RCC 7860 (cell line): Measurements from ENCODE around the gene WDR54.
A peak's percentile ranks its signal among the peaks of the same experiment; 100 is the strongest.
"Not testable (repeated sequence)": the region's sequence is repeated elsewhere in the genome, so short reads cannot be mapped to it uniquely, and the experiment has no call there.

Source experiments
- DNase-seq: peaks from one replicate; pipeline ENCODE4 v3.0.0-alpha.2; 2015; ENCODE audit warnings: low spot score
- FAIRE-seq: peaks from 2 replicates; lab custom pipeline; 2012; peaks lifted over from hg19 to GRCh38; lab: Jason Lieb, UNC

WDR54 gene

DNA sequence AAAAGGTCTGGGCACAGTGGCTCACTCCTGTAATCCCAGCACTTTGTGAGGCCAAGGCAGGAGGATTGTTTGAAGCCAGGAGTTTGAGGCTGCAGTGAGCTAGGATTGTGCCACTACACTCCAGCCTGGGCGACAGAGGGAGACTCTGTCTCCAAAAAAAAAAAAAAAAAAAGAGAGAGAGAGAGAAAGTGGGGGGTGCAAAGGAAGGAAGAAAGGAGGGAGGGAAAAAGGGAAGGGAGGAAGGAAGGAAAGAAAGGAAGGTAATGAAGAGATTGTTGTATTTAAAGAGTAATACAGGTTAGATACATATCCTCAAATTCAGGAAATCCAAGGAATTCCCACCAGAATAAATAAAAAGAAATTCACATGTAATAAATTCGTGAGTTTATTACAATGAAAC, 19.6 kb upstream of the WDR54 start:
- no peak for DNase-seq
- no peak for FAIRE-seq

DNA sequence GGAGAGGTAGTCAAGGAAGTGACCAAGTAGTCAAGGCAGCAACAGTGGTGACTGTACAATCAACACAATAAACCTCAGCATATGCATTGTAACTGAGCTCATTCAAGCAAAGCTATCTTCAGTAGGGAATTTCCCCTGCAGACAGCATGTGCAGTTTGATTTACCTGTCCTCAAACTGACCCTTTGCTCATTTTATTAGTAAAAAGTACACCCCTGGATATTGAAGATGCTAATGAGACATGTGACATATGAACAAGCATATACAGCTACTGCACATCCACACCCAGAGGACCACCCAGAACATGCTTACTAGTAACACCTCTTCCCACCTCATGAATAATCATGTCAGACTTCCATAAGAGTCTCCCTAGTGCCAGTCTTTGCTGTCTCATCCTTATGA, 15.5 kb upstream of the WDR54 start:
- FAIRE-seq (peak; percentile 87), DNase-seq (peak; percentile 94)

DNA sequence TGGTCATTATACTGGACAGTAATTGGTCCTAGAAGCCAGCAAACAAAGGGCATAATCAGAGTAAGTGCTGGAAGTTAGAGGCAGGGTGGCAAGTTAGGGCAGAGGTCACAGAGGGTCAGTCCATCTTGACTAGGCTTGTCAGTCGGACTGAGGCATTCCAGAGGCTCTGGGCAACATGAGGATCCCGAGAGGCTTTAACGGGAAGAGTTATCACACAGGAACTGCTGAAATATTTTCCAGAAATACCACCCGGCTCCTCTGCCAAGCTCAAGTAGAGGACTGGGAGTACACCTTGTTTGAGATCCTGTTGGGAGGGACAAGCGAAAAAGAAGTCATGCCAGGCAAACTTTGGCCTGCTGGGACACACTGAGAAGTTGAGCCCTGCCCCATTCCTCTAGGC, 13.8 kb upstream of the WDR54 start:
- DNase-seq (no peak), FAIRE-seq (no peak)

DNA sequence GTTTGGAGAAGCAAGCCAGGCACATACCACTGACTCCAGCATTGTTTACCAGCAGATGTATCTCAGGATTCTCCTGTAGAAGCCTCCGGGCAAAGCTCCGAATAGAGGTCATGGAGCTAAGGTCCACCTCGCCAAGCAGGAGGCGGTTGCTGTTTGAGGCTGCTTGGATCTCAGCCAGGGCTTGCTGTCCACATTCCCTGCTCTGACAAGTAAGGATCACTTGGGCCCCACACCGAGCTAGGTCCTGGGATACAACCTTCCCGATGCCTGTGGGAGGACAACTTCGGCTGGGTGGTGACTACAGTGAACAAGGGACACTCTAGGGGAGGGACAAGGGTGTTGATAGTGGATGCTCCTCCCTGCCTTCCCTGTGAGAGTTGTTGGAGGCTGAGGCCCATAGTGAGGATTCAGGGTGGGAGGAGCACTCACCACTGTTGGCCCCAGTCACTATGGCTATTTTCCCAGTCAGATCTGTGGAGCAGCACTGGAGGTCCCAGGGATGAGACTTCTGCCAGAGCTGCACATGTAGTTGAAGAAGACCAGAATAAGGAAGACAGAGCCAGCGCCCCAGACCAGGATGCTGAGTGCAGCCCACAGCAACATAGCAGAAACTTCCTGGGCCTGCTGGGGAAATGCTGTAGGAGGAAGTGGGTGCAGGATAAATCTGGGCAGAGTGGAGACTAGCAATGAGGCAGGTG, 8.4 kb upstream of the WDR54 start:
- no peak for DNase-seq
- no peak for FAIRE-seq

DNA sequence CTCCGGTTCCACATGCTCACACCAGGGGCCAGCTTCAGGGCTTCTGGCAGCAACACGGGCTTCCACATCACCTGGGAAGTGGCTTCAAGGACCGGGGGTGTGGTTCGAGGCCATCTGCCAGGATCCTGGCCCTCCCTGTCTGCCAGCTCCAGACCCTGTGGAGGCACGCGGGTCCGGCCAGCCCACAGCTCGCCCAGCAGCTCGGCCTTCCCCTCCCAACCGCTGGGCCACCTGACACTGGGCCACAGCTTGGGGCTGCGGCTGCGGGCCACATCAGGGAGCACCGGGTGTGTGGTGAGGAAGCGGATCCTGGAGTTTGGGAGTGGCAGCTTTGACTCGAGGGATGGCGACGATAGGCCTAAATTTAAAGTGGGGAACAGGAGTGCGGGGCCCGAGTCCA, 7.1 kb upstream of the WDR54 start:
- no peak for DNase-seq
- FAIRE-seq: no peak

DNA sequence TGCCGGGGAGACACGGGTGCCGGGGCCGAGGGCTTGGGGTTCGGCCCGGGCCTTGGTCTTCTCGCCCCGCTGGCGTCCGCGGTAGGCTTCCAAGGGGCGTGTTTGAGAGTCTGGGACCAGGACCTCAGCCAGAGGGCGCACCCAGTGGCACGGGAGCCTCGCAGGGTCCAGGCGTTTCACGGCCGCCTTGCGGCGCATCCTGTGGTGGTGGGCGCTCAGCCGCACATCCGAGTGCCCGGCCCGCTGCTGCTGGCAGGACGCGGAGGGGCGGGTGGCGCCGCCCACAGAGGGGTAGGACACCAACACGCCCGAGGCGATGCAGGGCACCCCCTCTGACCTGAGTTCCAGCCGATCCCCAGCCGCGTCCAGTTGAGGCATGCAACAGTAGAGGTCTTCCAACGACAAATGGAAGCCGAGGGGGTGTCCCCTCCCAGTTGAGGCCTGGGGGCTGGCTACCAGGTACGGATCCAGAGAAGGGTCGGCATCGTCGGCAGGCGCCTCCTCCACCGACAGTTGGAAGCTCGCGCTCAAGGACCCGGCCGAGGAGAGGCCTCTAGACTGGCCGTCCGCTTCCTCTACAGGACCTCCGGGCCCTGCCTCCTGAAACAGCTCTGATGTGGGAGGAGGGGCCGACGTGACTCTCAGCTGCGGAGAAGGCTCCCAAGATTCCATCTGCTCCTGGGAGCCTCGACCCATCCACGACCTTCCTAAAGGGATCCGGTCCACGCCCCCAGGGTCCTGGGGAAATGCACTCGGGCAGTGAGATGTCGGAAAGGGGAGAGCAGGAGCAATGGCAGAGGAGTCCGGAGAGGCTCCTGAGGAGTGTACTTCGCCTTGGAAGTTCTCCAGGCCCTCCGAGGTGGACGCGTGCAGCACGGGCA, 6.4 kb upstream of the WDR54 start:
- FAIRE-seq (no peak), DNase-seq (no peak)

DNA sequence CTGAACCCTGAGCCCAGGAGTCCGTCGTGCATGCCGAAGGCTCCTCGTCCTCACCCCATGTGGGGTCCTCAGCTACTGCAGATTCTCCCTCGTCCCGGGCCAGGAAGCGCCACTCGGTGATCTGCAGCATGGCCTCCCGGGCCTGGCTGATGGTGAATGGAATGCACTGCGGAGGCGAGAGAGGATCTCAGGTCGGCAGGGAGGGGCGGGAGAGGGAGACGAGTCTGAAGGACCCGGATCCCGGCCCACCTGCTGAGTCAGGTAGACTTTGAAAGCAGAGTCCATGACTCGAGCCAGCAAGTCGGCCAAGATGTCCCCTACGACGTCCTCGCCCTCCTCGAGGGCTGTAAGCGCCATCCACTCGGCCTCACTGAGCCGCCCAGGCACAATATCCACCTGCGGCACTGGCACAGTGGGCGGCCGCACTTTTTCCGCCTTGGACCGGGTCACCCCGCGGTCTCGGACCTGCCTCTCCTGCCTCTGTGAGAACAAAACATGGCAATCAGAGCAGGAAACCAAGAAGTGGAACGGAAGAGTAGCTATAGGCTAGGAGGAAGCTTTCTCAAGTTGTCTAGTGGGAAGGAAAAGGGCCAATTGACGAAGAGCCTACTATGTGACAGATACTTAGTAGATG, 5.7 kb upstream of the WDR54 start:
- DNase-seq (no peak), FAIRE-seq (no peak)

DNA sequence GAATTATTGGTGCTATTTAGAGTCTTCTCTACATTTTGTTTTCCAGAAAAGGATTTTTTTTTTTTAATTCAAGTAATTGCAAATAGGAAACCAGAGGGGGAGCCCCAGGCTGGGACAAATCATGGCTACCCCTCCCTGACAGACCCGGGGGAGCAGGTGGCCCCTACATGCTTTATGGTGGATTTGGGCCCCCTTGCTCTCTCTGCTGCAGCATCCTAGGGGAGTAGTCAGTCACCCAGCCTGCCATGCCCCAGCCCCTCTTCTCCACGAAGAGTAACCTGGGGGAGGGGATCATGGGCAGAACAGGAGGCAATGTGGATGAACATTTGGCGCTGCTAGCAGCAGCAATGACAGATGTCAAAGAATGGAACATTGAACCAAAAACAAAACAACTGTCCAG, 4.8 kb upstream of the WDR54 start:
- FAIRE-seq: no peak
- no peak for DNase-seq

DNA sequence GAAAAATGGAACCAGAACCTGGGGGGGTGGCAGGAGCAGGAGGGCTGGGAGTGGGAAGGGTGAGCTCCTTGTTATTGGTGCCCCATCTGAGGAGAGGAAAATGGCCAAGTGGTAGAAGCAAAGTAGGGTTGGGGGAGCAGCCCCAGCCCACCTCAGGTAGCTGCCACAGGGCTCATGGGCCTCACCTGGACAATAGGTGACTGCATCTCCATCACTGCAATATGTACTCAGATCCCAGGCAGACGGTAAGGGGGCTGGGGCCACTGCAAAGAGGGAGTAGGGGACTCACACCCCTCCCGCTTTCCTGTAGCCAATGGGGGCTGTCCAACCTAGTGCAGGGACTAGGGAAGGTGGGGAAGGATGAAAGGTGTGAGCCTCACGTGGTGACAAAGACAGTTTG, 4.3 kb upstream of the WDR54 start:
- no peak for DNase-seq
- no peak for FAIRE-seq

DNA sequence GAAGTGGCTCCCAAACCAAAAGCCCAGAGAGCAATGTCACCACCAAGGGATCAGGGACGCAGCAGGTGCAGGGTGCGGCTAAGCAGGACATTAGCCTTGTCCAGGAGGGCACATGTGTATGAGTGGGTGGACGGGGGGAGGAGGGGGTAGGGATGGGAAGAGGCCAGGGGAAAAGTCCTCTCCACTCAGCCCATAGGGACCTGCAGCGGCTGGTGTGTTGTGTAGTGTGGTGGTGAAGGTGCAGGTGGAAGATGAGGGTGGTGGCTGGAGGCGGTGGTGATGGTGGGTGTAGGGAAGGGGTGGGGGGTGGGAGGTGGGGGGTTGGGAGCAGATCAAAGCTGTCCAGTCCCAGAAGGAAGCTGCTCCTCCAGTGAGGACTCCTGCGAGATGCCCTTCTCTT, 3.8 kb upstream of the WDR54 start:
- no peak for FAIRE-seq
- DNase-seq: no peak

DNA sequence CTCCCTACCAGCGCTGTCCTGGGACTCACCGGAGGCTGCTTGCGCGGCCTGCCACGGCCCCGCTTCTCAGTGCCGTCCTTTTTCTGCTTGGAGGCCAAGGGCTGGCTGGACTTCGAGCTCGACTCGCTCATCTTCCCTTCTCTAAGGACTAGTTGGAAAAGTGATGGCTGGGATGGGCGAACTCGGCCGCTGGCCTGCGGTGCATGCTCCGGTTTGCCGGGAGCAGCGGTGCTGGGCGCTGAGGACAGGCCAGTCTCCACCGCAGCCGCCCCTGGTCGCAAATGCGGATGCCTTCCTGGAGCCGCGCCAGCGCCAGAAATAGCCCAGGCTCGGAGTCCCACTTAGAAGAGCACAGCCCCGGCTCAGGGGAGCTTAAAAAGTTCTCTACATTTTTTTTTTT, 3.2 kb upstream of the WDR54 start:
- FAIRE-seq (no peak), DNase-seq (no peak)

DNA sequence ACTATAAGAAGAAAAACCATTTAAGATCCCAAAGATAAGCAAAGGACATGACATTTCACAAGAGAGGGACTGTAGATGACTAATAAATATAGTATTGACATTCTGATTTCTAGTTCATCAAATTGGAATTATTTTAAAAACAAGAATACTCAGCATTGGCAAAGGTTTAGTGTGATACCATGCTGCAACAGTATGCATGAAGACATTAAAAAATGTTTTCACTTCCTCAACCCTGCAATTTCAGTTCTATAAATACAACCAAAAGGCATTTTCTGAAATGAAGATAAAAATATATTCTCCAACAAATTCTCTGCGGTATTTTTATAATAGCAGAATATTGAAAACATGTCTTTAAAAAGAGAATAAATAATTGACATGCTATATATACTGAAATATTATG, 2.2 kb upstream of the WDR54 start:
- no peak for DNase-seq
- no peak for FAIRE-seq

DNA sequence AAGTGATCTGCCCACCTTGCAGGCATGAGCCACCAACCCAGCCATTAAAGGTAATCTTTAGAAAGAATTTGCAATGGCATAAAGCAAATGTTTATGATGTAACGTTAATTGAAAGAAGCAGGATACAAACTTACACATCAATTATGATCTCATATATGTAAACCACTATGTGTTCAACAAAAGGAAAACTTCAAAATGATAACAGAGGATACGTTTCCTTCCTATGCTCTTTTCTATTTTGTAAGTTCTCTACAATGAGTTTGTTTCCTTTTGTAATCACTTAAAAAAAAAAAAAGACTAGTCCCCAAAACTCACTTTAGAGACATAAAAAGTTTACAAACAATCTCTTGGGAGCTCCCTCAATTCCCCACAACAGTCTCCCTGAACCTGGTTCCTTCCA, 1.5 kb upstream of the WDR54 start:
- FAIRE-seq (no peak), DNase-seq (no peak)

DNA sequence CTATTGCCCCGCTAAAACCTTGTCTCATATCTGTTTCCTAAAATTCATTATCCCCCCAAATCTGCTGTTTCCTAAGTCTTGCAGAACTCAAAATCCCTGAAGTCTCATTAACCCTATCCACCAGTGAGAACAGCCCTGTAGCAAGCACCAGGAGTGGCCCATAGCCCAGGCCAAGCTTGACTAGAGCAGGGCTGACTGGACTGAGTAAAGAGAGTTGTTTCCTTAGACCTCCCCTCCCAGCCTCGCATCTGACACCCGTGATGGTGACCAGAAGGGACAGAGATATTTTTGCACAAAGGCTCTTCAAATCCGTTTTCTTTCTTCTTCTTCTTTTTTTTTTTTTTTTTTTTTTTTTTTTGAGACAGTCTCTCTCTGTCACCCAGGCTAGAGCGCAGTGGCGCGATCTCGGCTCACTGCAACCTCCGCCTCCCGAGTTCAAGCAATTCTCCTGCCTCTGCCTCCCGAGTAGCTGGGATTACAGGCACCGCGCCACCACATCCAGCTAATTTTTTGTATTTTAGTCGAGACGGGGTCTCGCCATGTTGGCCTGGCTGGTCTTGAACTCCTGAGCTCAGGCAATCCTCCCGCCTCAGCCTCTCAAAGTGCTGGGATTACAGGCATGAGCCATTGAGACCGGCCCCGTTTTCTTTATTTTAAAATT, 957 bp upstream of the WDR54 start:
- not testable (repeated sequence) for FAIRE-seq, DNase-seq

DNA sequence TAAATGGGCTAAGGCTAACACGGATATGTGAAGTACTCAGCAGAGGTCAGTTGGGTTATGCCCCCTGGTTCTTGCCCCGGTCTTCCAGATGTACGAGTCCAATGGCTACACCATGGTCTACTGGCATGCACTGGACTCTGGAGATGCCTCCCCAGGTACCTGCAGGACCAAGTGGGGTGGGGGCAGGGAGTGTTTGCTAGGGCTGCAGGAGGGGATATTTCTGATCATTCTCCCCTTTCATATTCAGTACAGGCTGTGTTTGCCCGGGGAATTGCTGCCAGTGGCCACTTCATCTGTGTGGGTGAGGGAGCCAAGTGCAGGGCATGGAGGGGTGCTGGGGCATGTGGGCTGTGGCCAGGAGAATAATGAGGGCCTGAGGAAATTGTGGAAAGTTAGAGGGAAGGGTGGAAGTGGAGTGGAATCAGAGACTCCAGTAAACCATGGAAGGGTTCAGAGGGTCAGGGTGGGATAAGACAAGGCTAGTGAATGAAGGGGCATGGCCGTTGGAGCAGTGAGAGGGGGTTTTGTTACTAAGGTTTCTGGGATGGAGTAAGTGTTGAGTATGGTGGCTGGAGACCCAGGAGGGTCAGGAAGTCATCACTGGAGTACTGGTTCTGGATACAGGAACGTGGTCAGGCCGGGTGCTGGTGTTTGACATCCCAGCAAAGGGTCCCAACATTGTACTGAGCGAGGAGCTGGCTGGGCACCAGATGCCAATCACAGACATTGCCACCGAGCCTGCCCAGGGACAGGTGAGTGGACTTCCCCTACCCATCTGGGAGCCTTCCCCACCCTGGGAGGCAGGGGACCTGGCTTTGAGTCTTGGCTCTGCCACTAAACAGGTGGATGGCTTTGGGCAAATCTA, 1.9 kb downstream of the WDR54 start:
- FAIRE-seq (no peak), DNase-seq (no peak)

DNA sequence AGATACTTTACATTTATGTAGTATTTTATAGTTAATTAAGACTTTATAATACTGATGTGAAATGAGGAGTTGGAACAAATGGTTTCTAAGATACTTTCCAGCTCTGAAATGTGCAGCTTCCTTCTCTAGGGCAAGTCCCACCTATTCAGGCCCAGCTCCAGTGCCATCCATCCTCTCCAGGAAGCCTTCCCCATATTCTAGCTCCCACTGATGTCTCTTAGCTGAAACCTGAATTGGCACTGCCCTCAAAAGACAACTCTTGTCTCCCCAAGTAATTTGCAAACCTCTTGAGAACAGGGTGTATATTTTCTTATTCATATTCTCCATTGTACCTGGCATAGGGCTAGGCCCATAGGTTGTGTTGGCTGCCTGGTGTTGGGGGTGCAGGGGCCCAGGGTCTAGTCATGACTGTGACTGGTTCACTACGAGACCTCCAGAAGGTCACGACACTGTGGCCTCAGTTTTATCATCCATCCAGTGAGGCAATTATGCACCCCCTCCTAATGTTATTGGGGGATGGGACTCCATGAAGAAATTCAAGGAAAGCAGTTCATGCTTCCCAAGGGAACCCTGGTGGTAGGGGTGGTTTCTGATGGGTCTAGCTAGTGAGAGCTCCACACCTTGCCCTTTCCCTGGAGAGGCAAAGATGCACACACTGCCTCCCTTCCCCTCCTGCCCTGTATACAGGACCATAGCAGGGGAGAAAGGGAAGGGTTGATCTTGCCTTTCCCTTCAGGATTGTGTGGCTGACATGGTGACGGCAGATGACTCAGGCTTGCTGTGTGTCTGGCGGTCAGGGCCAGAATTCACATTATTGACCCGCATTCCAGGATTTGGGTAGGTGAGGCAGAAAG, 2.8 kb downstream of the WDR54 start:
- FAIRE-seq (no peak), DNase-seq (peak; percentile 36)

DNA sequence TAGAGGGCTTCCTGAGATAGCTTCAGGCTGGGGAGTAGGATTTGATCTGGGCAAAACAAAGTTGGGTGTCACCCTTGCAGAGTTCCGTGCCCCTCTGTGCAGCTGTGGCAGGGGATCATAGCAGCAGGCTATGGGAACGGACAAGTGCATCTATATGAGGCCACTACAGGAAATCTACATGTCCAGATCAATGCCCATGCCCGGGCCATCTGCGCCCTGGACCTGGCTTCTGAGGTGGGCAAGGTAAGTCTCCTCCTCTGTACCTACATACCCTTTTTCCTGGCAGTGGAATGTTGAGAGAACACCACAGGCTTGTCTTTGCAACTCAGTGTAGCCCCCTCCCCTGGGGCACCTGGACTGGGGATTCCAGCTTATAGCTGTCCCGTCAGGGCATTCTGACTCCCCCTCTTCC, 3.5 kb downstream of the WDR54 start:
- FAIRE-seq (no peak), DNase-seq (no peak)

DNA sequence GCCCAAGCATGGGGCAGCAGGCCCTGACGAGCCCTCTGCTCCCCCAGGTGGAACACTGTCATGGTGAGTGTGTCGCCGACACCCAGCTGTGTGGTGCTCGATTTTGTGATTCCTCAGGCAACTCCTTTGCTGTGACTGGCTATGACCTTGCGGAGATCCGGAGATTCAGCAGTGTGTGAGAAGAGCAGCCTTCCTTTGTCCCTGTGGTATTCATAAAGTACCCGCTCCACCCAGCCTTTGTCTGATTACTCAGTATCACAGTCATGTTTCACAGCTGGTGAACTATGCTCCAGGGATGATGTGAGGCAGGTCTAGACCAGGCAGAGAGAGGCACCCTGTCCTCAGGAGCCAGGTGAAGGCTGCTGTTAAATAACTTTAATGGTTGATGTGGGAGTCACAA, 4.0 kb downstream of the WDR54 start:
- peak; percentile 66 for DNase-seq
- FAIRE-seq: no peak

DNA sequence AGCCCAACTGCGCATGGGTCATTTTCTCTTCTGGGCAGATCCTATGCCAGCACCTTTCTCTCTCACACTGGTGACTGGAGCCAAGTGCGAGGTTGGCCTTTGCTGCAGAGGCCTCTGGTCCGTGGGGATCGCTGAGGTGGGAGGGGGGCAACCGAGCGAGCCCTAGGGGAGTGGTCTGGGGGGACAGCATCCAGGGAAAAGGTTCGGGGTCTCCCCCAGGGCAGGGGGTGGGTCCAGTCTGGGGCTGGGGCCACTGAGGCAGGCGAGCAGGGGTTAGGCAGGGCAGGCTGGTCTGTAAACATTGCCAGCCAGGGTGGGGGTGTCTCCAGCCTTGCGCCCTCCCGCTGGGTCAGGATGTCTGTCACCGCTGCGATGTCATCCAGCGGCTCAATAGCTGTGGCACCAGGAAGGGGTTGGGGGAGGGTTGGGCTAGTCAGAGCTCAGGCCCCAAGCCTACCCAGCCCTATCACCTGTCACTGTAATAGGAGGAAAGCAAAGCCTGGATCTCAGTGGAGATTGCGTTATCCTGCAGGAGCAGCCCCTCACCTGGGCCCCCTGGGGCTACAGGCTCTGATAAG, 4.7 kb downstream of the WDR54 start:
- DNase-seq: no peak
- FAIRE-seq: no peak
